ENCODE results near the gene ADSL. TPM values are rescaled to one million over a fixed set of nuclear protein-coding genes. Genes with fewer than 3 reads are reported as not detected.
A peak's percentile ranks its signal among the peaks of the same experiment; 100 is the strongest.

ADSL gene
- total and polyA plus RNA-seq, 9 donors: 150 to 213 (median 167) TPM

GRCh38 chr22:40432625-40433024 lies 86.3 kb downstream of the ADSL start:
- no peaks in the 10 kb centered on the region for H3K9me3 ChIP-seq (replicated peaks; ENCODE audit: control insufficient read depth, low read depth, low read length)
- H3K27me3 ChIP-seq (ENCODE audit: control insufficient read depth, insufficient read depth, low read length): no peaks in the 10 kb centered on the region
- peaks cover 44% of the 10 kb centered on the region for H3K36me3 ChIP-seq (ENCODE audit: control insufficient read depth, insufficient read depth, low read length)
- DNase-seq: no peak
- no peak overlapping the region for H3K4me3 ChIP-seq (ENCODE audit: low read length)
- 100% methylated on average over 1 of the region's 2 CpGs for WGBS (ENCODE audit: insufficient coverage)
- H3K27ac ChIP-seq (ENCODE audit: low read length): no peak overlapping the region
- peaks cover 44% of the 10 kb centered on the region for H3K4me1 ChIP-seq (ENCODE audit: control insufficient read depth, insufficient read depth, low read length)

GRCh38 chr22:40433416-40434090 lies 87.3 kb downstream of the ADSL start:
- Histone ChIP-seq H3K9me3 (replicated peaks; ENCODE audit: control insufficient read depth, low read depth, low read length) (no peaks in the 10 kb centered on the region), H3K27me3 (ENCODE audit: control insufficient read depth, insufficient read depth, low read length) (no peaks in the 10 kb centered on the region), H3K36me3 (ENCODE audit: control insufficient read depth, insufficient read depth, low read length) (peaks cover 35% of the 10 kb centered on the region), H3K27ac (ENCODE audit: low read length) (no peak overlapping the region), H3K4me1 (ENCODE audit: control insufficient read depth, insufficient read depth, low read length) (peaks cover 35% of the 10 kb centered on the region), H3K4me3 (ENCODE audit: low read length) (no peak overlapping the region)
- 33% methylated on average over 1 of the region's 3 CpGs for WGBS (ENCODE audit: insufficient coverage)
- DNase-seq: no peak

GRCh38 chr22:40434106-40434505 lies 87.8 kb downstream of the ADSL start:
- no peak overlapping the region for H3K27ac ChIP-seq (ENCODE audit: low read length)

GRCh38 chr22:40434745-40435144 lies 88.4 kb downstream of the ADSL start:
- Histone ChIP-seq H3K4me1 (ENCODE audit: control insufficient read depth, insufficient read depth, low read length) (peaks cover 33% of the 10 kb centered on the region), H3K27ac (ENCODE audit: low read length) (no peak overlapping the region)
- 80% methylated on average over 1 of the region's 5 CpGs for WGBS (ENCODE audit: insufficient coverage)

More at GRCh38 chr22:40434106-40434505, 87.8 kb downstream of the ADSL start:
- Histone ChIP-seq H3K4me1 (ENCODE audit: control insufficient read depth, insufficient read depth, low read length) (peaks cover 35% of the 10 kb centered on the region), H3K27me3 (ENCODE audit: control insufficient read depth, insufficient read depth, low read length) (no peaks in the 10 kb centered on the region), H3K4me3 (ENCODE audit: low read length) (no peak overlapping the region), H3K9me3 (replicated peaks; ENCODE audit: control insufficient read depth, low read depth, low read length) (no peaks in the 10 kb centered on the region), H3K36me3 (ENCODE audit: control insufficient read depth, insufficient read depth, low read length) (peaks cover 29% of the 10 kb centered on the region)
- 79% methylated on average over 3 of the region's 3 CpGs for WGBS (ENCODE audit: insufficient coverage)
- DNase-seq: no peak

GRCh38 chr22:40436505-40437431 lies 90.5 kb downstream of the ADSL start:
- Histone ChIP-seq H3K4me3 (ENCODE audit: low read length) (no peak overlapping the region), H3K36me3 (ENCODE audit: control insufficient read depth, insufficient read depth, low read length) (peaks cover 9% of the 10 kb centered on the region), H3K4me1 (ENCODE audit: control insufficient read depth, insufficient read depth, low read length) (peaks cover 25% of the 10 kb centered on the region), H3K9me3 (replicated peaks; ENCODE audit: control insufficient read depth, low read depth, low read length) (no peaks in the 10 kb centered on the region), H3K27ac (ENCODE audit: low read length) (peak overlapping the region; percentile 81), H3K27me3 (ENCODE audit: control insufficient read depth, insufficient read depth, low read length) (no peaks in the 10 kb centered on the region)
- WGBS (ENCODE audit: insufficient coverage): 30% methylated on average over 4 of the region's 12 CpGs
- peak; percentile 73 for DNase-seq

More at GRCh38 chr22:40434745-40435144, 88.4 kb downstream of the ADSL start:
- H3K9me3 ChIP-seq (replicated peaks; ENCODE audit: control insufficient read depth, low read depth, low read length): no peaks in the 10 kb centered on the region
- no peak overlapping the region for H3K4me3 ChIP-seq (ENCODE audit: low read length)
- H3K36me3 ChIP-seq (ENCODE audit: control insufficient read depth, insufficient read depth, low read length): peaks cover 23% of the 10 kb centered on the region
- peak; percentile 51 for DNase-seq
- H3K27me3 ChIP-seq (ENCODE audit: control insufficient read depth, insufficient read depth, low read length): no peaks in the 10 kb centered on the region

Other genes starting within 250 kb of the ADSL start
- 21.7 TPM for gene TNRC6B, start 168.6 kb upstream of the ADSL start, total RNA-seq
- 10 to 100 TPM in 2 of 8 donors, 1 to 10 TPM in 6; 7.0 to 11.3 (median 9.6) TPM for gene TNRC6B, start 168.6 kb upstream of the ADSL start, polyA plus RNA-seq (ENCODE audit: insufficient read depth in 1 of 8, insufficient read length in 8 of 8, low replicate concordance in 1 of 8)
- gene SGSM3, start 24.1 kb downstream of the ADSL start, total RNA-seq: 52.7 TPM
- gene SGSM3, start 24.1 kb downstream of the ADSL start, polyA plus RNA-seq (ENCODE audit: insufficient read depth in 1 of 8, insufficient read length in 8 of 8, low replicate concordance in 1 of 8): 10 to 100 TPM; 56.9 to 81.8 (median 65.9) TPM